GM10266 (cell line): ENCODE results near the gene C1orf53.

Experiments used
- DNase-seq: peaks from one replicate; pipeline ENCODE4 v3.0.0; 2012; ENCODE audit errors: extremely low spot score
- CTCF ChIP-seq: IDR thresholded peaks from 2 replicates; pipeline ENCODE4 v1.5.1; 2012; ENCODE audit warnings: mild to moderate bottlenecking, low read depth; ENCODE audit not compliant: control insufficient read depth, insufficient read depth; ENCODE audit errors: missing control alignments

The C1orf53 gene

GRCh38 chr1:197917805-197918651, 15.6 kb downstream of the C1orf53 start:
- peak; percentile 20 for DNase-seq
- TF ChIP-seq CTCF = no peak

- no peak for TF ChIP-seq CTCF
- peak; percentile 9 for DNase-seq
Observed at GRCh38 chr1:197918807-197919345, 16.4 kb downstream of the C1orf53 start.

DNA sequence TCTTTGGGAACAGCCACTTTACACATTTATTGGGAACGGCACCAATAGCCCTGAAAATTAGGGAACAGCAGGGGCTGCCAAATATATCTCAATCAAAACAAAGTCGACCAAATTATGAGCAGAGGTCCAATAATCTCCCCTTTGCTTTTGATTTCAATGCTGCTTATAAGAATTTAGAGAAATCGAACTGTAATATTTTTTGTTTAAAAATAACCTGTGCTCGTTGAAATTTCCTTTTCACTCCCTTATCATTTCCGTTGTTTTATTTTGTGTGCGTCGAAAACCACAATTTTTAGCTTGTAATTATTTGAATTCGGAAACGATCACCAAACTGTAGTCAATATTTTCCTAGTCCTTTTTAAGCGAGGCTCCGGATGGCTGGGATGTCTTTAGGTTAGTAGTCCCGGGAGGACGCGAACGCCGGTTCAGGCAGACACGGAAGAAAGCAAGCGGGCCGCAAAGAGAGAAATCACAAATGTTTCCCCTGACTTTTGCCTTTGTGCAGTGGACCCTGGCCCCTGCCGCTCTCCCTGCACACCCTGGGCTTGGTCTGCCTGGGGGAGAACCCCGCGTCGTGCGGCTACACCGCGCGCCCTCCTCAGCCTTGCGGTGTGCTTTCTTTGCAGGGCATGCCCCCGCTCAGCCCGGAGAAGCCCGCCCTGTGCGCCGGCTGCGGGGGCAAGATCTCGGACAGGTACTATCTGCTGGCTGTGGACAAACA, 17.1 kb downstream of the C1orf53 start:
- peak; percentile 16 for DNase-seq
- no peak for TF ChIP-seq CTCF

DNA sequence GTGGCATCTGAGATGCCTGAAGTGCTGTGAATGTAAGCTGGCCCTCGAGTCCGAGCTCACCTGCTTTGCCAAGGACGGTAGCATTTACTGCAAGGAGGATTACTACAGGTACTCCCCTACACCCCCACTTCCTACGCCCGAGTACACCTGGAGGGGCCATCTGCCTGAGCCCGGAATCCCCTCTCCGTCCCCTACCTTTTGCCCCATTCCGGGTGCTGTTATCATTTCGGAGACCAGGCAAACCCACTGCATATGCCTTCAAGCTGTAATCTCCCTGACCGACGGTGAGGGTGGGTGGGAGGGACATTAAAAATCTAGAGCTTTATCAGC, 17.6 kb downstream of the C1orf53 start:
- no peak for TF ChIP-seq CTCF
- DNase-seq = peak; percentile 15

DNA sequence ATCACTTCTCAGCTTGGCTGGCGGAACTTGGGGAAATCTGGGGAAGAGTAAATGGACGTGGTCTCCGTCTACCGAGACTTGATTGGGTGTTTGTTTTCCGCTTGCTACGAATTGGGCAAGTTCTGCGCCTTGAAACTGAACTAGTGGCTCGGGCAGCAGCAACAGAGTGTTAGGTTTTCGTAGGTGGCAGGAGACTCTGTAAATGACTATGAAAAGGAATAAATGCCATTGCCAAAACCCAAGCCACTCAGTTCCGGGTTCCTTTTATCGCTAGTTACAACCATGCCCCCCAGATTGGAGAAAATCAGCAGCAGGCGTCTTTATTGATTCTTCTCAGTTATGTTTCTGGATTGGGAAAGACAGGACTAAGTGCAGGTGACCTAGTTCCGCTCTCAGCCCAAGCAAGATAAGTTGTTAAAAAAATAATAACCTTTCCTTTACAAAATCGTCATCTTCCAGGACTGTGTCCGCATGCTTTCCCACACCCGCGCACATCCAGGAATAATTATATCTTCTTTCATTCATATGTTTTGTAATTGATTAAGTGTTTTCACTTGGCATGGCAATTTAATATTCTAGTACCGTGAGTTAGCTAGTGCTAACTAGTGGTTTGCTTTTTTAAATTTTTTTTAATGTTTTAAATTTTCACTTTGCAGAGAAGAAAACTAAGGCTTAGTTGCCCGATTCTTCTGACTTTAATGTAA, 18.1 kb downstream of the C1orf53 start:
- DNase-seq = peak; percentile 10
- no peak for TF ChIP-seq CTCF

GRCh38 chr1:197921235-197922069, 19.0 kb downstream of the C1orf53 start:
- no peak for TF ChIP-seq CTCF
- DNase-seq = no peak
